Ascending aorta (tissue), 2 donors: ENCODE measurements around the gene SH3PXD2A. TPM values are rescaled to one million over a fixed set of nuclear protein-coding genes. Genes with fewer than 3 reads are reported as not detected.

Experiments
- DNase-seq, 2 donors: peaks; one replicate each; pipeline ENCODE4 v3.0.0-alpha.2; 2019; ENCODE audit warnings: low spot score in 2 of 2
- H3K27ac ChIP-seq, 2 donors: fragments of 200-600 bp; sonication (generic); one replicate each; pipeline ENCODE4 v1.5.1; 2016 to 2017; ENCODE audit warnings: mild to moderate bottlenecking in 1 of 2
- H3K27me3 ChIP-seq: fragments of 200-600 bp; sonication (generic); one replicate; pipeline ENCODE4 v1.5.1; 2017
- H3K36me3 ChIP-seq, 2 donors: fragments of 200-600 bp; sonication (generic); one replicate each; pipeline ENCODE4 v1.5.1; 2016
- H3K4me1 ChIP-seq, 2 donors: fragments of 200-600 bp; sonication (generic); one replicate each; pipeline ENCODE4 v1.5.1; 2016 to 2017; ENCODE audit warnings: mild to moderate bottlenecking in 1 of 2
- H3K4me3 ChIP-seq, 2 donors: fragments of 200-600 bp; sonication (generic); one replicate each; pipeline ENCODE4 v1.5.1; 2016 to 2017; ENCODE audit warnings: mild to moderate bottlenecking in 1 of 2
- H3K9me3 ChIP-seq, 2 donors: fragments of 200-600 bp; sonication (generic); one replicate each; pipeline ENCODE4 v1.5.1; 2016
- intact Hi-C: fragments of 100-400 bp; cut with DNase I; formaldehyde crosslinking; loops from one replicate; pipeline ENCODE4 v1.15.1; 2023
- total RNA-seq: library from RNA; depleted of rRNA; stranded (reverse); fragments of >200 nt; gene quantifications from one replicate; pipeline ENCODE4 v1.1.0, GENCODE V29; 2016
- TF ChIP-seq, protein P1 (sequence below), 3 experiments: fragments of 200-600 bp in 2 of 3; fragments of 450-650 bp in 1 of 3; sonication (generic) in 2 of 3; IDR thresholded peaks; one replicate each; pipeline ENCODE4 v1.5.1; 2016 to 2019; ENCODE audit warnings: antibody characterized with exemption in 3 of 3, mild to moderate bottlenecking in 1 of 3, moderate library complexity in 1 of 3

The SH3PXD2A gene
- total RNA-seq, 1 donor from 2014 or later, result 50.0 TPM

DNA sequence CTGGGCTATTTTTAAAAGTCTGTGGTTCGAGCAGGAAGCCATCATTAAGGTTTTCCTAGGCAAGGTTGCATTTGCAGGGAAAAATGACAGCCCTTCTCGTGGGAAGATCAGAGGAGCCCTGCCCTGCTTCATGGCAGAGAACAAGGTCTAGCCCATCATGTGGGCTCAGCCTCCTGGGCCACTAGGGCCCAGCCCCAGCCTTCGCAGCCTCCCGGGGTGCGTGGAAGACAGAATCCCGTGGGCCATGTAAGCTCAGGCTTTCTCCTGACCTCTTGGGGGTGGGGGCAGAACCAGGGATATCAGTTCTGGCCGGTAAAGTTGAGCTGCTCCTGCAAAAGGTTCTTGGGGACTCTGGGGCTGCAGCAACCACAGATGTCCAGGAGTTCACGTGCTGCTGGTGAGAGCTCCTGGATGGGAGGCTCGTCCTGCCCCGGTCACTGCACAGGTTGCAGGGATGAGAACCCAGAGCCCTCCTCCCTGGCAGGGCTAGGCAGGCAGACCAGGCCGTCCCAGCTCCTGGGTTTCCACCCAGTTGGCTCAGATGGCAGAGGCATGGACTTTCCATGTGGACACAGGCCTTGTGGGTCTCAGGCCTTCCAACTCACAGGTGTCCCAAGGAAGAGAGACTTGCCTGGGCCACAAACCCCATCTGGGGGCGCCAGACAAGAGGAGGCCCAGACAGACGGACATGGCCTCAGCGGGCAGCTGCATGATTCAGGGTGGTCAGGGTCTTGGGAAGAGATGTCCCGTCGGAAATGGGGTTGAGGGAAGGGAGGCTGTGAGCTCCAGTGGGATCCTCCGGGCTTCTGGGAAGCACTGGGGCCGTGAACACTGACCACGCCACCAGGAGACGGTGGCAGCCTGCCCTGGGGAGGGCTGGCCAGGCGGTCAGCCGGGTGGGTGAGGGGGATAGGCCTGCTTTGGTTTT, 235.7 kb downstream of the SH3PXD2A start:
- peaks cover 28 to 56% of the 10 kb centered on the region in 2 donors for H3K4me1 ChIP-seq

DNA sequence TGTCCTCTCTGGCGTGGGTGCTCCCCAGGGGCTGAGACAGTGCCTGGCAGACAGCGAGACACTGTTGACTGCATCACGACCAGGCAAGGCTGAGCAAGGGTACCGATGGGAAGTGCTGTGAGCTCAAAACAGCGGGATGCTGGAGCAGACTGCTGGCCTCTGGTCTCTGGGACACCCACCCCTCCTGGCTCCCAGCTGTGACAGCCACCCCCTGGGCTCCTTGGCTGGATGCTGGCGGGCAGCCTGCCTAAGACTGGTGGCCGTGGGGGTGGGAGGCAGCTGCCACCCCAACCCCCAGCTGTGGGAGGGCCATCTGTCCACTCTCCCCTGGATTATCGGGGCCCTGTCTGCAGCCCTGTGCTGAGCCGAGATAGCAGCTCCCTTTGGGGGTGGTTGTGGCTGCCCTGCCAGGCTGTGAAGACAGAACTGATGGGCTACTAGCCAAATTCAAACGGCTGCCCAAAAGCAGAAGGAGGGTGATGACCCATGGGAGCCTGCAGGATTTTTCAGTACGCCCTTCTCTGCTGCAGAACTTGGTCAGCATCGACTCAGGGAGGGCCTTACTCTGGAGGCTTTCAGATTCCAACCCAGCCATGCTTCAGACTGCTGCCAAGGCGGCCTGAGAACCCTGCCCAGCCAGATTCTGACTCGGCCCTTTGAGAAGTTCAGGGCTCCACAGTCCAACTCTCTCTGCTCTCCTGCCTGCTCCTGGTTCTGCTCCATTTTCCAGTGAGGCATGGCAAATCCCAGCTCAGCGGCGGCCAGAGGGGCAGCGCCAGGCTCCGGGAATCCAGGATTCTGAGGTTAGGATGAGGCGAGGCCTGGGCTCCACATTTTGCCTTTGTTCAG, 236.6 kb downstream of the SH3PXD2A start:
- TF ChIP-seq, protein P1, sequence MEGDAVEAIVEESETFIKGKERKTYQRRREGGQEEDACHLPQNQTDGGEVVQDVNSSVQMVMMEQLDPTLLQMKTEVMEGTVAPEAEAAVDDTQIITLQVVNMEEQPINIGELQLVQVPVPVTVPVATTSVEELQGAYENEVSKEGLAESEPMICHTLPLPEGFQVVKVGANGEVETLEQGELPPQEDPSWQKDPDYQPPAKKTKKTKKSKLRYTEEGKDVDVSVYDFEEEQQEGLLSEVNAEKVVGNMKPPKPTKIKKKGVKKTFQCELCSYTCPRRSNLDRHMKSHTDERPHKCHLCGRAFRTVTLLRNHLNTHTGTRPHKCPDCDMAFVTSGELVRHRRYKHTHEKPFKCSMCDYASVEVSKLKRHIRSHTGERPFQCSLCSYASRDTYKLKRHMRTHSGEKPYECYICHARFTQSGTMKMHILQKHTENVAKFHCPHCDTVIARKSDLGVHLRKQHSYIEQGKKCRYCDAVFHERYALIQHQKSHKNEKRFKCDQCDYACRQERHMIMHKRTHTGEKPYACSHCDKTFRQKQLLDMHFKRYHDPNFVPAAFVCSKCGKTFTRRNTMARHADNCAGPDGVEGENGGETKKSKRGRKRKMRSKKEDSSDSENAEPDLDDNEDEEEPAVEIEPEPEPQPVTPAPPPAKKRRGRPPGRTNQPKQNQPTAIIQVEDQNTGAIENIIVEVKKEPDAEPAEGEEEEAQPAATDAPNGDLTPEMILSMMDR (IDR thresholded peaks at IDR 0.05), result no peak
- Histone ChIP-seq H3K9me3 (no peaks in the 10 kb centered on the region), H3K36me3 (peaks cover 11 to 32% of the 10 kb centered on the region in 2 donors), H3K27ac (peak overlapping the region; percentile 80), H3K4me1 (peaks cover 28 to 56% of the 10 kb centered on the region in 2 donors), H3K4me3 (peak overlapping the region in 1 of 2 donors; percentile 2), H3K27me3 (no peaks in the 10 kb centered on the region)
- intact Hi-C loops, result no loop called here
- DNase-seq, result peak in 1 of 2 donors; percentile 90

More for the DNA sequence above, 235.7 kb downstream of the SH3PXD2A start:
- DNase-seq, result no peak
- no peak overlapping the region for H3K4me3 ChIP-seq
- TF ChIP-seq, protein P1 (IDR thresholded peaks at IDR 0.05), result no peak
- no peaks in the 10 kb centered on the region for H3K9me3 ChIP-seq
- no peaks in the 10 kb centered on the region for H3K27me3 ChIP-seq
- peaks cover 11 to 25% of the 10 kb centered on the region in 2 donors for H3K36me3 ChIP-seq
- intact Hi-C loops, result loop anchor here (1.0 kb wide), 1 partner anchor 42 kb away; no protein-coding TSS in a partner anchor
- H3K27ac ChIP-seq, result peak overlapping the region; percentile 80

GRCh38 chr10:103617602-103618385, 237.6 kb downstream of the SH3PXD2A start:
- Histone ChIP-seq H3K27ac (peak overlapping the region; percentile 80), H3K9me3 (no peaks in the 10 kb centered on the region), H3K36me3 (peaks cover 21 to 42% of the 10 kb centered on the region in 2 donors), H3K4me1 (peaks cover 28 to 48% of the 10 kb centered on the region in 2 donors), H3K4me3 (no peak overlapping the region), H3K27me3 (no peaks in the 10 kb centered on the region)
- no peak for DNase-seq
- intact Hi-C loops, result no loop called here
- TF ChIP-seq, protein P1 (IDR thresholded peaks at IDR 0.05), result no peak

- peaks cover 23 to 40% of the 10 kb centered on the region in 2 donors for H3K4me1 ChIP-seq
- no peaks in the 10 kb centered on the region for H3K9me3 ChIP-seq
- H3K27me3 ChIP-seq, result no peaks in the 10 kb centered on the region
- DNase-seq, result peak in 1 of 2 donors; percentile 77
- no peak overlapping the region for H3K4me3 ChIP-seq
- intact Hi-C loops, result no loop called here
- TF ChIP-seq, protein P1 (IDR thresholded peaks at IDR 0.05), result no peak
- H3K27ac ChIP-seq, result no peak overlapping the region
- H3K36me3 ChIP-seq, result peaks cover 30 to 49% of the 10 kb centered on the region in 2 donors
Measured at GRCh38 chr10:103616705-103617601, 238.4 kb downstream of the SH3PXD2A start.
